WTC11 (cell line): ENCODE data around the gene RPL39L. TPM values are rescaled to one million over a fixed set of nuclear protein-coding genes. Genes with fewer than 3 reads are reported as not detected.

ENCODE experiments used
- ATAC-seq: fragments of 200-7000 bp; cut with Tn5 transposase; 2 replicates; pipeline ENCODE4 v1.10.0; 2021; ENCODE audit warnings: mild to moderate bottlenecking, moderate library complexity
- CTCF ChIA-PET: fragments of 300-600 bp; sonication (Branson Sonifier 250); formaldehyde crosslinking; loops from one replicate; lab custom pipeline; 2021; ENCODE audit warnings: antibody characterized with exemption; lab: Charles Lee
- POLR2A ChIA-PET: fragments of 350-600 bp; sonication (Branson Sonifier 250); formaldehyde crosslinking; loops from one replicate; lab custom pipeline; 2021; ENCODE audit warnings: antibody characterized with exemption; lab: Charles Lee
- DNase-seq: peaks from one replicate; pipeline ENCODE4 v3.0.0; 2021; ENCODE audit warnings: low spot score
- H3K27ac Mint-ChIP-seq: 2 replicates; pipeline ENCODE4 v1.8.0; 2021; ENCODE audit warnings: mixed read lengths
- H3K27me3 Mint-ChIP-seq: 2 replicates; pipeline ENCODE4 v1.8.0; 2021; ENCODE audit warnings: low read depth, mild to moderate bottlenecking, moderate library complexity, mixed read lengths
- H3K36me3 Mint-ChIP-seq: 2 replicates; pipeline ENCODE4 v1.8.0; 2021; ENCODE audit warnings: mixed read lengths
- H3K4me1 Mint-ChIP-seq: 2 replicates; pipeline ENCODE4 v1.8.0; 2022; ENCODE audit warnings: mixed read lengths
- H3K4me3 Mint-ChIP-seq: 2 replicates; pipeline ENCODE4 v1.8.0; 2021; ENCODE audit warnings: mild to moderate bottlenecking, moderate library complexity, mixed read lengths
- H3K9me3 Mint-ChIP-seq: 2 replicates; pipeline ENCODE4 v1.8.0; 2021; ENCODE audit warnings: mixed read lengths
- CREB1 ChIP-seq: sonication (generic); formaldehyde crosslinking; IDR thresholded peaks from 2 replicates; pipeline ENCODE4 v1.8.0; 2023; ENCODE audit warnings: mild to moderate bottlenecking, missing genetic modification reagents
- CREM ChIP-seq: sonication (generic); formaldehyde crosslinking; IDR thresholded peaks from 2 replicates; pipeline ENCODE4 v1.8.1; 2022; ENCODE audit warnings: mild to moderate bottlenecking, missing genetic modification reagents, moderate library complexity
- E2F5 ChIP-seq: sonication (generic); formaldehyde crosslinking; IDR thresholded peaks from 2 replicates; pipeline ENCODE4 v1.8.1; 2022; ENCODE audit warnings: mild to moderate bottlenecking, moderate library complexity, missing genetic modification reagents
- ETV6 ChIP-seq: sonication (generic); formaldehyde crosslinking; IDR thresholded peaks from 2 replicates; pipeline ENCODE4 v1.8.1; 2022; ENCODE audit warnings: mild to moderate bottlenecking, missing genetic modification reagents
- HMGA2 ChIP-seq: fragments of 250-450 bp; sonication (Bioruptor Pico); IDR thresholded peaks from 2 replicates; pipeline ENCODE4 v1.4.0; 2021; ENCODE audit warnings: mild to moderate bottlenecking, moderate library complexity
- NFYB ChIP-seq: sonication (generic); formaldehyde crosslinking; conservative IDR thresholded peaks from 2 replicates; pipeline ENCODE4 v1.8.0; 2022; ENCODE audit warnings: low read depth, missing genetic modification reagents
- TEAD1 ChIP-seq: sonication (generic); formaldehyde crosslinking; IDR thresholded peaks from 2 replicates; pipeline ENCODE4 v1.8.0; 2022; ENCODE audit warnings: mild to moderate bottlenecking, missing genetic modification reagents
- TP53 ChIP-seq: sonication (generic); formaldehyde crosslinking; IDR thresholded peaks from 2 replicates; pipeline ENCODE4 v1.8.1; 2023; ENCODE audit warnings: mild to moderate bottlenecking, missing genetic modification reagents
- USF1 ChIP-seq: sonication (generic); formaldehyde crosslinking; IDR thresholded peaks from 2 replicates; pipeline ENCODE4 v1.8.0; 2022; ENCODE audit warnings: mild to moderate bottlenecking, missing genetic modification reagents
- USF2 ChIP-seq: sonication (generic); formaldehyde crosslinking; IDR thresholded peaks from 2 replicates; pipeline ENCODE4 v1.8.1; 2023; ENCODE audit warnings: mild to moderate bottlenecking, missing genetic modification reagents, moderate library complexity
- ZMAT4 ChIP-seq: fragments of 250-450 bp; sonication (Bioruptor Pico); IDR thresholded peaks from 2 replicates; pipeline ENCODE4 v1.9.0; 2021; ENCODE audit warnings: mild to moderate bottlenecking
- ZNF138 ChIP-seq: sonication (generic); formaldehyde crosslinking; conservative IDR thresholded peaks from 2 replicates; pipeline ENCODE4 v1.8.1; 2022; ENCODE audit warnings: mild to moderate bottlenecking, moderate library complexity, missing genetic modification reagents
- ZNF423 ChIP-seq: fragments of 250-450 bp; sonication (Bioruptor Pico); IDR thresholded peaks from 2 replicates; pipeline ENCODE4 v2.1.2; 2022; ENCODE audit warnings: mild to moderate bottlenecking, moderate library complexity
- ZNF671 ChIP-seq: fragments of 250-450 bp; sonication (Bioruptor Pico); IDR thresholded peaks from 2 replicates; pipeline ENCODE4 v1.8.0; 2021; ENCODE audit warnings: mild to moderate bottlenecking
- total RNA-seq: library from RNA; stranded (reverse); gene quantifications from 3 replicates; pipeline ENCODE4 v1.2.3, GENCODE V29; 2021
- TF ChIP-seq, protein P1 (sequence below): sonication (generic); formaldehyde crosslinking; IDR thresholded peaks from 2 replicates; pipeline ENCODE4 v1.8.0; 2022; ENCODE audit warnings: missing genetic modification reagents
- TF ChIP-seq, protein P2 (sequence below): sonication (generic); formaldehyde crosslinking; IDR thresholded peaks from 2 replicates; pipeline ENCODE4 v1.8.0; 2023; ENCODE audit warnings: missing genetic modification reagents, mild to moderate bottlenecking, borderline replicate concordance

RPL39L gene
- total RNA-seq, 1 experiment from 2014 or later, result 78.3 TPM

DNA sequence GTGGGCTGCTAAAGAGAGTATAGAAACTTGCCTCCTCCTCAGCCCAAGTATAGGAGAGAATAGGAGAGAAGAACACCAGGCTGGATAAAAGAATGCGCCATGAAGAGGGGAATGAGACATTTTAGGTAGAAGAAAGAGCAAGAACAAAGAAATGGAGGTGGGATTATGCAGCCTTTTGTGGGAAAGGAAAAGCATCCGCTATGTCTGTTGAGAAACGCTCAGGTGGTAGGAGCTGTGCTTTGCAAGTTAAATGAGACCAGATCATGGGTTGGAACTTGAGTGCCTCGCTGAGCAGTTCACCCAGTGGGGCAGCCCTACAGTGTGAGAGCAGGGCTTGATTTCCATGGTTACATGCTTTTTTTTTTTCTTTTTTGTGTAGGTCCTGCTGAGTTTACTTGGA, 46.5 kb upstream of the RPL39L start (continued):
- TF ChIP-seq, protein P1, sequence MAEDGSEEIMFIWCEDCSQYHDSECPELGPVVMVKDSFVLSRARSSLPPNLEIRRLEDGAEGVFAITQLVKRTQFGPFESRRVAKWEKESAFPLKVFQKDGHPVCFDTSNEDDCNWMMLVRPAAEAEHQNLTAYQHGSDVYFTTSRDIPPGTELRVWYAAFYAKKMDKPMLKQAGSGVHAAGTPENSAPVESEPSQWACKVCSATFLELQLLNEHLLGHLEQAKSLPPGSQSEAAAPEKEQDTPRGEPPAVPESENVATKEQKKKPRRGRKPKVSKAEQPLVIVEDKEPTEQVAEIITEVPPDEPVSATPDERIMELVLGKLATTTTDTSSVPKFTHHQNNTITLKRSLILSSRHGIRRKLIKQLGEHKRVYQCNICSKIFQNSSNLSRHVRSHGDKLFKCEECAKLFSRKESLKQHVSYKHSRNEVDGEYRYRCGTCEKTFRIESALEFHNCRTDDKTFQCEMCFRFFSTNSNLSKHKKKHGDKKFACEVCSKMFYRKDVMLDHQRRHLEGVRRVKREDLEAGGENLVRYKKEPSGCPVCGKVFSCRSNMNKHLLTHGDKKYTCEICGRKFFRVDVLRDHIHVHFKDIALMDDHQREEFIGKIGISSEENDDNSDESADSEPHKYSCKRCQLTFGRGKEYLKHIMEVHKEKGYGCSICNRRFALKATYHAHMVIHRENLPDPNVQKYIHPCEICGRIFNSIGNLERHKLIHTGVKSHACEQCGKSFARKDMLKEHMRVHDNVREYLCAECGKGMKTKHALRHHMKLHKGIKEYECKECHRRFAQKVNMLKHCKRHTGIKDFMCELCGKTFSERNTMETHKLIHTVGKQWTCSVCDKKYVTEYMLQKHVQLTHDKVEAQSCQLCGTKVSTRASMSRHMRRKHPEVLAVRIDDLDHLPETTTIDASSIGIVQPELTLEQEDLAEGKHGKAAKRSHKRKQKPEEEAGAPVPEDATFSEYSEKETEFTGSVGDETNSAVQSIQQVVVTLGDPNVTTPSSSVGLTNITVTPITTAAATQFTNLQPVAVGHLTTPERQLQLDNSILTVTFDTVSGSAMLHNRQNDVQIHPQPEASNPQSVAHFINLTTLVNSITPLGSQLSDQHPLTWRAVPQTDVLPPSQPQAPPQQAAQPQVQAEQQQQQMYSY (CRISPR knock-in tag), result peak; percentile 49; the same call in 1 of the 2 replicates
- TF ChIP-seq ZMAT4 (CRISPR knock-in tag), result 0 out of 2 replicates have a peak, but pooled peaks have one; percentile 54

- CTCF ChIA-PET, result interaction anchor here (1.1 to 3.6 kb wide), 3 partner anchors 19 to 135 kb away, joined by 4 to 10 read pairs (median 6); partner anchors contain the start of gene RPL39L
- H3K9me3 Mint-ChIP-seq, result peaks cover 8% of the 10 kb centered on the region
- H3K27ac Mint-ChIP-seq, result peak overlapping the region; percentile 99
- ATAC-seq (no peak), DNase-seq (no peak)
- POLR2A ChIA-PET, result no interaction called here
- TF ChIP-seq CREM (CRISPR knock-in tag) (no peak), ZNF671 (CRISPR knock-in tag) (no peak), USF1 (CRISPR knock-in tag) (no peak), USF2 (CRISPR knock-in tag) (no peak), NFYB (CRISPR knock-in tag) (no peak), ZNF423 (CRISPR knock-in tag) (no peak), HMGA2 (CRISPR knock-in tag) (no peak), ZNF138 (CRISPR knock-in tag) (no peak)
- TF ChIP-seq, protein P2, sequence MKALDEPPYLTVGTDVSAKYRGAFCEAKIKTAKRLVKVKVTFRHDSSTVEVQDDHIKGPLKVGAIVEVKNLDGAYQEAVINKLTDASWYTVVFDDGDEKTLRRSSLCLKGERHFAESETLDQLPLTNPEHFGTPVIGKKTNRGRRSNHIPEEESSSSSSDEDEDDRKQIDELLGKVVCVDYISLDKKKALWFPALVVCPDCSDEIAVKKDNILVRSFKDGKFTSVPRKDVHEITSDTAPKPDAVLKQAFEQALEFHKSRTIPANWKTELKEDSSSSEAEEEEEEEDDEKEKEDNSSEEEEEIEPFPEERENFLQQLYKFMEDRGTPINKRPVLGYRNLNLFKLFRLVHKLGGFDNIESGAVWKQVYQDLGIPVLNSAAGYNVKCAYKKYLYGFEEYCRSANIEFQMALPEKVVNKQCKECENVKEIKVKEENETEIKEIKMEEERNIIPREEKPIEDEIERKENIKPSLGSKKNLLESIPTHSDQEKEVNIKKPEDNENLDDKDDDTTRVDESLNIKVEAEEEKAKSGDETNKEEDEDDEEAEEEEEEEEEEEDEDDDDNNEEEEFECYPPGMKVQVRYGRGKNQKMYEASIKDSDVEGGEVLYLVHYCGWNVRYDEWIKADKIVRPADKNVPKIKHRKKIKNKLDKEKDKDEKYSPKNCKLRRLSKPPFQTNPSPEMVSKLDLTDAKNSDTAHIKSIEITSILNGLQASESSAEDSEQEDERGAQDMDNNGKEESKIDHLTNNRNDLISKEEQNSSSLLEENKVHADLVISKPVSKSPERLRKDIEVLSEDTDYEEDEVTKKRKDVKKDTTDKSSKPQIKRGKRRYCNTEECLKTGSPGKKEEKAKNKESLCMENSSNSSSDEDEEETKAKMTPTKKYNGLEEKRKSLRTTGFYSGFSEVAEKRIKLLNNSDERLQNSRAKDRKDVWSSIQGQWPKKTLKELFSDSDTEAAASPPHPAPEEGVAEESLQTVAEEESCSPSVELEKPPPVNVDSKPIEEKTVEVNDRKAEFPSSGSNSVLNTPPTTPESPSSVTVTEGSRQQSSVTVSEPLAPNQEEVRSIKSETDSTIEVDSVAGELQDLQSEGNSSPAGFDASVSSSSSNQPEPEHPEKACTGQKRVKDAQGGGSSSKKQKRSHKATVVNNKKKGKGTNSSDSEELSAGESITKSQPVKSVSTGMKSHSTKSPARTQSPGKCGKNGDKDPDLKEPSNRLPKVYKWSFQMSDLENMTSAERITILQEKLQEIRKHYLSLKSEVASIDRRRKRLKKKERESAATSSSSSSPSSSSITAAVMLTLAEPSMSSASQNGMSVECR (CRISPR knock-in tag), result no peak
- peaks cover 74% of the 10 kb centered on the region for H3K4me1 Mint-ChIP-seq
- no peaks in the 10 kb centered on the region for H3K27me3 Mint-ChIP-seq
- peaks cover 25% of the 10 kb centered on the region for H3K36me3 Mint-ChIP-seq
- H3K4me3 Mint-ChIP-seq, result no peak overlapping the region
Measured at GRCh38 chr3:187183903-187184302, 44.6 kb upstream of the RPL39L start.

DNA sequence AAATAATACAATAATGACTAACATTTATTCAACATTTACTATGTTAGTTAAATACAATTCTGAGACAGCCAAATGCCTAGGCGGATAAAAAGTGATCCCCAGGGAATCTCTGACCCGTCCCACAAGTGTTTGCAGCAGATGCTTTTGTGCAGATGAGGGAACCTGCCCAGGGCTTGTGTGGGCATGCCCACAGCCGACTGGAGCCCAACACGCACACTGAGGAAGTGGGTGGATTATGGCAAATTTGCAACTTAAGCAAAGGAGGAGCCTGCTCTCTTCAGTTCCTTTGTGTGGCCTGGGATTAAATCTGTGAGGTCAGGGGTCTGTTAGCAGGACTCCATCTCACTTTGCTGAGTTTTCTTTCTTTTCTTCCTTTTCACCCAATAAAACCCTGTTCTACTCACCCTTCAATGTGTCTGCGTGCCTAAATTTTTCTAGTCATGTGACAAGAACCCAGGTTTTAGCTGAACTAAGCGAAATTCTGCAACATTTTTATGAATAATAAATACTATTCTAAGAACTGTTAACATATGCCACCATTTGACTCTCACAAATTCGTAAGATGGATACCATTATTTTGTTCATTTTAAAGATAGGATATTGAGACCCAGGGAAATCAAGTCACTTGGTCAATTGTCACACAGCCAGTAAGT, 44.0 kb upstream of the RPL39L start:
- ChIA-PET CTCF (interaction anchor here (1.7 to 3.6 kb wide), 3 partner anchors 18 to 135 kb away, joined by 4 to 13 read pairs (median 10); partner anchors contain the start of gene RPL39L), POLR2A (no interaction called here)
- Mint-ChIP-seq H3K27me3 (no peaks in the 10 kb centered on the region), H3K4me1 (peaks cover 72% of the 10 kb centered on the region), H3K4me3 (peak overlapping the region; percentile 8; the same call in 1 of the 2 replicates), H3K36me3 (peaks cover 31% of the 10 kb centered on the region), H3K9me3 (peaks cover 8% of the 10 kb centered on the region), H3K27ac (peak overlapping the region; percentile 99)
- ATAC-seq, result no peak
- DNase-seq, result no peak
- TF ChIP-seq ZMAT4 (CRISPR knock-in tag), result no peak
- no peak for TF ChIP-seq E2F5 (CRISPR knock-in tag)
- peak; percentile 97 for TF ChIP-seq TP53
- TF ChIP-seq CREB1 (CRISPR knock-in tag), result no peak
- TF ChIP-seq TEAD1 (CRISPR knock-in tag), result peak; percentile 29; the same call in 1 of the 2 replicates
- peak; percentile 20; the same call in 1 of the 2 replicates for TF ChIP-seq USF1 (CRISPR knock-in tag)
- TF ChIP-seq ETV6 (CRISPR knock-in tag), result 0 out of 2 replicates have a peak, but pooled peaks have one; percentile 48
